ENCODE results near the gene KRTAP12-3.

KRTAP12-3 gene

DNA sequence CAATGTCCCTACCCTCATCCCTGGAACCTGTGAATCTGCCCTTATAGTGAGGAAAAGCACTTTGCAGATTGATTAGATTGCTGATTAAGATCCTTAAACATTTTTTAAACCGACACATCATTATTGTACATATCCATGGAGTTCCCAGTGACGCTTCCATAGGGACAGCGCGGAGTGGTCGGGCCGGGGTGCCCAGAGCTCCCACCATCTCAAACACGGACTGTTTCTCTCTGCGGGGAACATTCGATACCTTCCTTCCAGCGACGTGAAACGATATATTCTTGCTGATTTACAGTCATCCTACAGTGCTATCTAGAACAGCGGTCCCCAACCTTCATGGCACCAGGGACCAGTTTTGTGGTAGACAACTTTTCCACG is 43.3 kb downstream of the KRTAP12-3 start:
- no peak for DNase-seq (ENCODE audit: low read depth)

DNA sequence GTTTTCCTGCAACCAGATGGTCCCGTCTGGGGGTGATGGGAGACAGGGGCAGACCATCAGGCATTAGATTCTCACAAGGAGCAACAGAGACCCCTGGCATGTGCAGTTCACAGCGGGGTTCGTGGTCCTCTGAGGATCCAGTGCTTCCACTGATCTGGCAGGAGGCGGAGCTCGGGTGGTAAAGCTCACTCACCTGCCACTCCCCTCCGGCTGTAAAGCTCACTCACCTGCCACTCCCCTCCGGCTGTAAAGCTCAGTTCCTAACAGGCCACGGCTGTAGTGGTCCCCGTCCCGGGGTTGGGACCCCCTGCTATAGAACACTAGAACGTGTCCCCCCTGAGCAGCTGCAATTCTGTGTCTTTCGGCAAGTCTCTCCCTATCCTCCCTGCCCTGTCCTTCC is 43.8 kb downstream of the KRTAP12-3 start:
- no peak overlapping the region for H3K4me3 ChIP-seq (ENCODE audit: control insufficient read depth, low read depth, low read length)
- TF ChIP-seq, protein P1, sequence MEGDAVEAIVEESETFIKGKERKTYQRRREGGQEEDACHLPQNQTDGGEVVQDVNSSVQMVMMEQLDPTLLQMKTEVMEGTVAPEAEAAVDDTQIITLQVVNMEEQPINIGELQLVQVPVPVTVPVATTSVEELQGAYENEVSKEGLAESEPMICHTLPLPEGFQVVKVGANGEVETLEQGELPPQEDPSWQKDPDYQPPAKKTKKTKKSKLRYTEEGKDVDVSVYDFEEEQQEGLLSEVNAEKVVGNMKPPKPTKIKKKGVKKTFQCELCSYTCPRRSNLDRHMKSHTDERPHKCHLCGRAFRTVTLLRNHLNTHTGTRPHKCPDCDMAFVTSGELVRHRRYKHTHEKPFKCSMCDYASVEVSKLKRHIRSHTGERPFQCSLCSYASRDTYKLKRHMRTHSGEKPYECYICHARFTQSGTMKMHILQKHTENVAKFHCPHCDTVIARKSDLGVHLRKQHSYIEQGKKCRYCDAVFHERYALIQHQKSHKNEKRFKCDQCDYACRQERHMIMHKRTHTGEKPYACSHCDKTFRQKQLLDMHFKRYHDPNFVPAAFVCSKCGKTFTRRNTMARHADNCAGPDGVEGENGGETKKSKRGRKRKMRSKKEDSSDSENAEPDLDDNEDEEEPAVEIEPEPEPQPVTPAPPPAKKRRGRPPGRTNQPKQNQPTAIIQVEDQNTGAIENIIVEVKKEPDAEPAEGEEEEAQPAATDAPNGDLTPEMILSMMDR (IDR thresholded peaks at IDR 0.05; ENCODE audit: control insufficient read depth, insufficient read depth, low read depth, low read length, missing control alignments), result no peak
- no peak for DNase-seq (ENCODE audit: low read depth)

More for the DNA sequence above, 43.3 kb downstream of the KRTAP12-3 start:
- TF ChIP-seq, protein P1 (IDR thresholded peaks at IDR 0.05; ENCODE audit: control insufficient read depth, insufficient read depth, low read depth, low read length, missing control alignments), result no peak
- H3K4me3 ChIP-seq (ENCODE audit: control insufficient read depth, low read depth, low read length), result no peak overlapping the region

DNA sequence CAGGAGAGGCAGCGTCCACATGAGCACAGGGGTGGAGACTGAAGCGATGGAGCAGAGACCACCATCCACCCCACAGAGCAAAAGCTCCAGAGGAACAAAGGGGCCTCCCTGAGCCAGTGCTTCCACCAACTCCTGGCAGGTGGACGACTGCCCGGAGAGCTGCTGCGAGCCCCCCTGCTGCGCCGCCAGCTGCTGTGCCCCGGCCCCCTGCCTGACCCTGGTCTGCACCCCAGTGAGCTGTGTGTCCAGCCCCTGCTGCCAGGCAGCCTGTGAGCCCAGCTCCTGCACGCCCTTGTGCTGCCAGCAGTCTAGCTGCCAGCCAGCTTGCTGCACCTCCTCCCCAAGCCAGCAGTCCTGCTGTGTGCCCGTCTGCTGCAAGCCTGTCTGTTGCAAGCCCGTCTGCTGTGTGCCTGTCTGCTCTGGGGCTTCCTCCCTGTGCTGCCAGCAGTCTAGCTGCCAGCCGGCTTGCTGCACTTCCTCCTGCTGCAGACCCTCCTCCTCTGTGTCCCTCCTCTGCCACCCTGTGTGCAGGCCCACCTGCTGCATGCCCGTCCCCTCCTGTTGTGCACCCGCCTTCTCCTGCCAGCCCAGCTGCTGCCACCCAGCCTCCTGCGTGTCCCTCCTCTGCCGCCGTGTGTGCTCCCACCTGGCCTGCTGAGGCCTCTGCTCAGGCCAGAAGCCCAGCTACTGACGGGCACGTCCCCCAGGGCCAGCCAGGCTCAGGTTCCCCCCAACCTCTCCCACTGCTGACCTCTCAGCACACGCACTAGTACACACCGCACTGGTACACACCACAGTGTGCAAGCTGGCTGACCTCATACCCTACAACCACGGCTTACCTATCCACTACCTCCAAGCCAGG is 44.6 kb downstream of the KRTAP12-3 start:
- DNase-seq (ENCODE audit: low read depth), result no peak
- TF ChIP-seq, protein P1 (IDR thresholded peaks at IDR 0.05; ENCODE audit: control insufficient read depth, insufficient read depth, low read depth, low read length, missing control alignments), result no peak
- no peak overlapping the region for H3K4me3 ChIP-seq (ENCODE audit: control insufficient read depth, low read depth, low read length)

DNA sequence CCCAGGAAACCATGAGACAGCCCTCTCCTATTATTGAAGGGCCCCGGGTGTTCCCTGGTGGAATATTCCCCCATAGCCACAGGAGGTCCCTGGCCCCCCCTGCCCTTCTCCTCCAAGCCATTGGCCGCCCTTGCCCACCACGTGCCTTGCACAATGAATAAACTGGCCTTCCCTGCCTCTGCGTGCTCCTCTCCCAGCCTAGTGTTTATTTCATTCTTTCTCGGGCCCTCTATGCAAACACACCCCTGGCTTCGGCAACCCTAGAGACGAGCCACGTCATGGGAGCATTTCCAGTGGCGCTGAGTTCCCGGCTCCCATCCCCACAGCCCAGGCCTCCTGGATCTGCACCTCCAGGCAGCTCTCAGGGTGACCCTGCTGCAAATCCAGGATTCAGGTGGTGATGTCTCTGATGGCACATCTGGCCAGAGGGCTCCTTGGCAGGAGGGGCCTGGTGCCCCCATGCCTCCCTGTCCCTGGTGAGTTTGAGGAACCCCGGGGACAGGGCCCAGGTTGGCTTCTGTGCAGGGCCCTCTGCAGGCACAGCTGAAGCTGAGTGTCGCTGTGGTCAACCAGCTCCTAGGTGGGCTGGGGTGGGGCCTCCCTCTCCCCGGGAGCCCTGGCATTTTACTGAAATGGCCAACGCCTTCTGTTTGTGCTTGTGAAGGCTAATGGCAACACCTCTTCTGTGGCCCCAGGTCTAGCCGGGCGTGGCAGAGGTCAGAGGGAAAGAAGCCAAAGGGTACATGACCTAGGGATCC is 45.4 kb downstream of the KRTAP12-3 start:
- DNase-seq (ENCODE audit: low read depth), result no peak
- TF ChIP-seq, protein P1 (IDR thresholded peaks at IDR 0.05; ENCODE audit: control insufficient read depth, insufficient read depth, low read depth, low read length, missing control alignments), result no peak
- H3K4me3 ChIP-seq (ENCODE audit: control insufficient read depth, low read depth, low read length), result no peak overlapping the region

DNA sequence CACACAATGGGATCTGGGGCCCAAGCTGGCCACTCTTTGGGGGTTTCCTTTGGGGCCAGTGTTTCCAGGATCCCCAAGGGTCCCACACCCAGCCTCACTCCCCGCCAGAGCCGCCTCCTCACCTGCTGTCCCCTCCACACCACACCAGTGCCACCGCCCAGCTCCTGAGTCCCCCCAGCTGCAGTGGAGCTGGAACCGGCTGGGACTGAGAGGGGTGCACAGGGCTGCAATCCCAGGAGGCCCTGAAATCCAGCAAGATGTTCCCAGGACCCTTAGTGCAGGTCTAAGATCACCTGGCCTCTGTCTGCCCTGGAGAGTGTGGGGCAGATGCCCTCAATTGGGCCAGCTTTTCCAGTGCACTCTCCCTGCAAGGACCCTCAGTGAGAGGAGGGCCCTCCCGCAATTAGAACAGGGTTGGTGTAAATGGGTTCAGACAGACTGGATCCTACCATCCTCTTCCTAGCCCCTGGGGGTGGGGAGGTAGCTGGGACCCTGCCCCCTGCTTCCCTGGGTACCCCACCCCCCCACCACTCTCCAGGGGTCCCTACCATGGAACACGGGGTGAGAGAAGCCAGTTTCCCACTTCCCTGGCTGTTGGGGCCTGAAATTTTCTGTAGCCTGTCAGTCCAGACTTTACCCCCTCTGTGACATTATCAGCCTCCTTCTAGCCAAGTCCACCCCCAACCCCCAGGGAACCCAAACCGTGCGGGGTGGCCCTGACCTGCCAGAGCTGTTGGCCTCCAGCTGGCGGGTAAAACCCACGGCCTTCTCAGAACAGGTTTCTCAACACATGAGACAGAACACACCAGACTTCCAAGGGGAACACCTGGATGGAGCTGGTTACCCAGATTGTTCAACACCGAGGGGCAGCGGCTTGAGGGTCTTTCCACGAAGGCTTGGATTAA is 46.3 kb downstream of the KRTAP12-3 start:
- H3K4me3 ChIP-seq (ENCODE audit: control insufficient read depth, low read depth, low read length), result no peak overlapping the region
- DNase-seq (ENCODE audit: low read depth), result no peak
- TF ChIP-seq, protein P1 (IDR thresholded peaks at IDR 0.05; ENCODE audit: control insufficient read depth, insufficient read depth, low read depth, low read length, missing control alignments), result no peak

DNA sequence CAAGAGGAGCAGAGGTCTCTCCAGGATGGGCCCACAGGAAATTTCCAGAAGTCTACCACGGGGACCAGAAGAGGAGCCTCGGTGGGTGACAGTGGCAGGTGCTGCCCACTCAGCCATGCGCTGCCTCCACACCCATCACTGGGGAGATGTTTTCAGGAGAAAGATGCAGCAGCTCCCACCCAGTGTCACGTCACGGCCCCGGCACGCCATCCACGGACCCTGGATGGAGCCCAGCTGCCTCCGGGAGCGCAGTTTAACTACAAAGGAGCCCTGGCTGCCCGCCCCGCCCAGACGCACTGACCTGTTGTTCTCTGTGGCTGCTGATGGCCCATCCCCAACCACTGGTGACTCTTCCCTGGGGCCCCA is 46.9 kb downstream of the KRTAP12-3 start:
- no peak overlapping the region for H3K4me3 ChIP-seq (ENCODE audit: control insufficient read depth, low read depth, low read length)
- TF ChIP-seq, protein P1 (IDR thresholded peaks at IDR 0.05; ENCODE audit: control insufficient read depth, insufficient read depth, low read depth, low read length, missing control alignments), result no peak
- DNase-seq (ENCODE audit: low read depth), result no peak

Measured in AG09309 (cell line).